Calu3 (cell line): Measurements from ENCODE around the gene ATP4B. TPM values are rescaled to one million over a fixed set of nuclear protein-coding genes. Genes with fewer than 3 reads are reported as not detected.

Experiments used
- BruUV-seq: library from RNA; stranded (reverse); fragments of 400-500 nt; replicated peaks from 2 replicates; lab custom pipeline; 2021; lab: Mats Ljungman, UMichigan
- CTCF ChIA-PET: fragments of 300-600 bp; sonication (Branson Sonifier 250); formaldehyde crosslinking; loops from one replicate; lab custom pipeline; 2022; ENCODE audit warnings: antibody characterized with exemption; lab: Charles Lee
- DNase-seq: peaks from one replicate; pipeline ENCODE4 v3.0.0; 2022
- H3K27ac Mint-ChIP-seq: one replicate; pipeline ENCODE4 v1.8.0; 2022; ENCODE audit warnings: mixed read lengths; ENCODE audit not compliant: unreplicated experiment
- H3K27me3 Mint-ChIP-seq: one replicate; pipeline ENCODE4 v1.8.0; 2022; ENCODE audit warnings: mixed read lengths; ENCODE audit not compliant: unreplicated experiment
- H3K36me3 Mint-ChIP-seq: one replicate; pipeline ENCODE4 v1.8.0; 2022; ENCODE audit warnings: mild to moderate bottlenecking, moderate library complexity, mixed read lengths; ENCODE audit not compliant: insufficient read depth, unreplicated experiment
- H3K4me1 Mint-ChIP-seq: one replicate; pipeline ENCODE4 v1.8.0; 2022; ENCODE audit warnings: mild to moderate bottlenecking, low read depth, mixed read lengths; ENCODE audit not compliant: unreplicated experiment
- H3K4me3 Mint-ChIP-seq: one replicate; pipeline ENCODE4 v1.8.0; 2022; ENCODE audit warnings: mild to moderate bottlenecking, low read depth, moderate library complexity, mixed read lengths; ENCODE audit not compliant: unreplicated experiment
- H3K9me3 Mint-ChIP-seq: one replicate; pipeline ENCODE4 v1.8.0; 2022; ENCODE audit warnings: low read depth, mixed read lengths; ENCODE audit not compliant: unreplicated experiment
- CTCF ChIP-seq: fragments of 200-600 bp; IDR thresholded peaks from one replicate; pipeline ENCODE4 v1.8.0; 2022; ENCODE audit warnings: antibody characterized with exemption; ENCODE audit not compliant: unreplicated experiment
- intact Hi-C: fragments of 100-400 bp; cut with micrococcal nuclease; formaldehyde crosslinking; loops from one replicate; pipeline ENCODE4 v1.10.0; 2022; ENCODE audit not compliant: unreplicated experiment
- total RNA-seq: library from RNA; stranded (reverse); gene quantifications from 2 replicates; pipeline ENCODE4 v1.2.3, GENCODE V29; 2022

Gene ATP4B
- total RNA-seq, 1 experiment from 2014 or later = not detected

- CTCF ChIA-PET = no interaction called here
- Mint-ChIP-seq H3K27me3 (no peaks in the 10 kb centered on the region), H3K4me1 (no peaks in the 10 kb centered on the region), H3K27ac (no peak overlapping the region), H3K36me3 (no peaks in the 10 kb centered on the region), H3K4me3 (no peak overlapping the region), H3K9me3 (peaks cover 5% of the 10 kb centered on the region)
- no peak for TF ChIP-seq CTCF
- no peak for DNase-seq
- intact Hi-C loops = no loop called here
- no TSS peak for BruUV-seq
Observed at GRCh38 chr13:113656831-113657671, 947 bp downstream of the ATP4B start.

- no peak for TF ChIP-seq CTCF
- DNase-seq = no peak
- H3K4me1 Mint-ChIP-seq = no peaks in the 10 kb centered on the region
- CTCF ChIA-PET = no interaction called here
- no TSS peak for BruUV-seq
- no peaks in the 10 kb centered on the region for H3K27me3 Mint-ChIP-seq
- peaks cover under 1% of the 10 kb centered on the region for H3K9me3 Mint-ChIP-seq
- H3K36me3 Mint-ChIP-seq = no peaks in the 10 kb centered on the region
- no peak overlapping the region for H3K27ac Mint-ChIP-seq
- no peak overlapping the region for H3K4me3 Mint-ChIP-seq
- intact Hi-C loops = no loop called here
Observed at GRCh38 chr13:113656003-113656588, 1.9 kb downstream of the ATP4B start.

- no peaks in the 10 kb centered on the region for H3K27me3 Mint-ChIP-seq
- TF ChIP-seq CTCF = no peak
- H3K36me3 Mint-ChIP-seq = no peaks in the 10 kb centered on the region
- intact Hi-C loops = no loop called here
- no peak overlapping the region for H3K27ac Mint-ChIP-seq
- no TSS peak for BruUV-seq
- no peaks in the 10 kb centered on the region for H3K4me1 Mint-ChIP-seq
- no peaks in the 10 kb centered on the region for H3K9me3 Mint-ChIP-seq
- CTCF ChIA-PET = no interaction called here
- H3K4me3 Mint-ChIP-seq = no peak overlapping the region
- no peak for DNase-seq
Observed at GRCh38 chr13:113655346-113656002, 2.5 kb downstream of the ATP4B start.

- Mint-ChIP-seq H3K36me3 (no peaks in the 10 kb centered on the region), H3K27me3 (no peaks in the 10 kb centered on the region), H3K9me3 (no peaks in the 10 kb centered on the region), H3K27ac (no peak overlapping the region), H3K4me3 (no peak overlapping the region), H3K4me1 (no peaks in the 10 kb centered on the region)
- intact Hi-C loops = no loop called here
- no peak for DNase-seq
- no TSS peak for BruUV-seq
- no peak for TF ChIP-seq CTCF
- CTCF ChIA-PET = no interaction called here
Observed at GRCh38 chr13:113654591-113655345, 3.2 kb downstream of the ATP4B start.
